ENCODE measurements around the gene AGPS. TPM values are rescaled to one million over a fixed set of nuclear protein-coding genes. Genes with fewer than 3 reads are reported as not detected.
"Not testable (repeated sequence)": the region's sequence is repeated elsewhere in the genome, so short reads cannot be mapped to it uniquely, and the experiment has no call there.

The AGPS gene
- total and polyA plus RNA-seq, 2 donors (not counting 1 experiment from before 2014, with no cell fraction given), result 15.9 to 18.0 TPM

- Histone ChIP-seq H3K4me2 (ENCODE audit: extremely low read depth, insufficient read depth, low read length) (peak overlapping the region; percentile 30), H3K9me3 (ENCODE audit: control insufficient read depth, insufficient read depth, low read depth, low read length) (no peaks in the 10 kb centered on the region), H3K36me3 (ENCODE audit: control insufficient read depth, insufficient read depth, low read length) (no peaks in the 10 kb centered on the region), H3K4me1 (ENCODE audit: control insufficient read depth, extremely low read depth, insufficient read depth, low read length) (peaks cover 5% of the 10 kb centered on the region), H4K20me1 (ENCODE audit: control insufficient read depth, extremely low read depth, insufficient read depth, low read length) (no peaks in the 10 kb centered on the region), H3K4me3 (replicated peaks in 1 of 4; ENCODE audit: control extremely low read depth in 1 of 4, insufficient read depth in 1 of 4, low read depth in 3 of 4, low read length in 4 of 4) (no peak overlapping the region), H3K27ac (ENCODE audit: insufficient read depth, low read length) (no peak overlapping the region), H3K27me3 (ENCODE audit: control insufficient read depth, insufficient read depth, low read length) (no peaks in the 10 kb centered on the region), H2AFZ (ENCODE audit: low read length) (no peak overlapping the region), H3K79me2 (ENCODE audit: control insufficient read depth, insufficient read depth, low read length) (no peaks in the 10 kb centered on the region), H3K9ac (ENCODE audit: insufficient read depth, low read length) (no peak overlapping the region)
- peak; percentile 5 to 74 for DNase-seq (ENCODE audit: low read depth in 2 of 2)
- no peak for TF ChIP-seq CTCF (conservative IDR thresholded peaks at IDR 0.05 in 1 of 2, IDR thresholded peaks at IDR 0.05 in 1 of 2; ENCODE audit: low read depth in 1 of 2, low read length in 2 of 2)
- TF ChIP-seq EZH2 (IDR thresholded peaks at IDR 0.05; ENCODE audit: low read length, missing control alignments), result no peak
Observed at GRCh38 chr2:177430411-177430810, 37.8 kb downstream of the AGPS start.

- H3K79me2 ChIP-seq (ENCODE audit: control insufficient read depth, insufficient read depth, low read length); H3K36me3 ChIP-seq (ENCODE audit: control insufficient read depth, insufficient read depth, low read length); H3K9ac ChIP-seq (ENCODE audit: insufficient read depth, low read length); H3K4me3 ChIP-seq (replicated peaks in 1 of 4; ENCODE audit: control extremely low read depth in 1 of 4, insufficient read depth in 1 of 4, low read depth in 3 of 4, low read length in 4 of 4); H3K4me2 ChIP-seq (ENCODE audit: extremely low read depth, insufficient read depth, low read length); H3K27ac ChIP-seq (ENCODE audit: insufficient read depth, low read length); H3K4me1 ChIP-seq (ENCODE audit: control insufficient read depth, extremely low read depth, insufficient read depth, low read length); H3K9me3 ChIP-seq (ENCODE audit: control insufficient read depth, insufficient read depth, low read depth, low read length); H3K27me3 ChIP-seq (ENCODE audit: control insufficient read depth, insufficient read depth, low read length); DNase-seq (ENCODE audit: low read depth in 2 of 2); H4K20me1 ChIP-seq (ENCODE audit: control insufficient read depth, extremely low read depth, insufficient read depth, low read length); H2AFZ ChIP-seq (ENCODE audit: low read length): not testable (repeated sequence)
Observed at GRCh38 chr2:177431111-177431725, 38.6 kb downstream of the AGPS start.

GRCh38 chr2:177432703-177433102 lies 40.1 kb downstream of the AGPS start:
- Histone ChIP-seq H3K4me1 (ENCODE audit: control insufficient read depth, extremely low read depth, insufficient read depth, low read length) (peaks cover 5% of the 10 kb centered on the region), H4K20me1 (ENCODE audit: control insufficient read depth, extremely low read depth, insufficient read depth, low read length) (no peaks in the 10 kb centered on the region), H3K27me3 (ENCODE audit: control insufficient read depth, insufficient read depth, low read length) (no peaks in the 10 kb centered on the region), H3K4me2 (ENCODE audit: extremely low read depth, insufficient read depth, low read length) (no peak overlapping the region), H3K4me3 (replicated peaks in 1 of 4; ENCODE audit: control extremely low read depth in 1 of 4, insufficient read depth in 1 of 4, low read depth in 3 of 4, low read length in 4 of 4) (no peak overlapping the region), H3K9me3 (ENCODE audit: control insufficient read depth, insufficient read depth, low read depth, low read length) (no peaks in the 10 kb centered on the region), H3K9ac (ENCODE audit: insufficient read depth, low read length) (no peak overlapping the region), H3K36me3 (ENCODE audit: control insufficient read depth, insufficient read depth, low read length) (no peaks in the 10 kb centered on the region), H3K27ac (ENCODE audit: insufficient read depth, low read length) (no peak overlapping the region), H3K79me2 (ENCODE audit: control insufficient read depth, insufficient read depth, low read length) (no peaks in the 10 kb centered on the region), H2AFZ (ENCODE audit: low read length) (no peak overlapping the region)
- TF ChIP-seq EZH2 (IDR thresholded peaks at IDR 0.05; ENCODE audit: low read length, missing control alignments) (no peak), CTCF (conservative IDR thresholded peaks at IDR 0.05 in 1 of 2, IDR thresholded peaks at IDR 0.05 in 1 of 2; ENCODE audit: low read depth in 1 of 2, low read length in 2 of 2) (no peak)
- DNase-seq (ENCODE audit: low read depth in 2 of 2), result no peak
